ENCODE data around the gene MSH2.

The MSH2 gene

GRCh38 chr2:47422016-47422415, 19.1 kb downstream of the MSH2 start:
- ATAC-seq = no peak; the same call in 1 of the 3 replicates

GRCh38 chr2:47422560-47422959, 19.6 kb downstream of the MSH2 start:
- TF ChIP-seq ISL1 (CRISPR knock-in tag; IDR thresholded peaks at IDR 0.05) (peak; percentile 64), GLIS3 (CRISPR knock-in tag; IDR thresholded peaks at IDR 0.05) (no peak)
- TF ChIP-seq, protein P1, sequence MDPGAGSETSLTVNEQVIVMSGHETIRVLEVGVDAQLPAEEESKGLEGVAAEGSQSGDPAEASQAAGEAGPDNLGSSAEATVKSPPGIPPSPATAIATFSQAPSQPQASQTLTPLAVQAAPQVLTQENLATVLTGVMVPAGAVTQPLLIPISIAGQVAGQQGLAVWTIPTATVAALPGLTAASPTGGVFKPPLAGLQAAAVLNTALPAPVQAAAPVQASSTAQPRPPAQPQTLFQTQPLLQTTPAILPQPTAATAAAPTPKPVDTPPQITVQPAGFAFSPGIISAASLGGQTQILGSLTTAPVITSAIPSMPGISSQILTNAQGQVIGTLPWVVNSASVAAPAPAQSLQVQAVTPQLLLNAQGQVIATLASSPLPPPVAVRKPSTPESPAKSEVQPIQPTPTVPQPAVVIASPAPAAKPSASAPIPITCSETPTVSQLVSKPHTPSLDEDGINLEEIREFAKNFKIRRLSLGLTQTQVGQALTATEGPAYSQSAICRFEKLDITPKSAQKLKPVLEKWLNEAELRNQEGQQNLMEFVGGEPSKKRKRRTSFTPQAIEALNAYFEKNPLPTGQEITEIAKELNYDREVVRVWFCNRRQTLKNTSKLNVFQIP (CRISPR knock-in tag; IDR thresholded peaks at IDR 0.05; ENCODE audit: borderline replicate concordance, low read depth) = no peak
- ATAC-seq = peak; percentile 80

More at GRCh38 chr2:47422016-47422415, 19.1 kb downstream of the MSH2 start:
- TF ChIP-seq, protein P2, sequence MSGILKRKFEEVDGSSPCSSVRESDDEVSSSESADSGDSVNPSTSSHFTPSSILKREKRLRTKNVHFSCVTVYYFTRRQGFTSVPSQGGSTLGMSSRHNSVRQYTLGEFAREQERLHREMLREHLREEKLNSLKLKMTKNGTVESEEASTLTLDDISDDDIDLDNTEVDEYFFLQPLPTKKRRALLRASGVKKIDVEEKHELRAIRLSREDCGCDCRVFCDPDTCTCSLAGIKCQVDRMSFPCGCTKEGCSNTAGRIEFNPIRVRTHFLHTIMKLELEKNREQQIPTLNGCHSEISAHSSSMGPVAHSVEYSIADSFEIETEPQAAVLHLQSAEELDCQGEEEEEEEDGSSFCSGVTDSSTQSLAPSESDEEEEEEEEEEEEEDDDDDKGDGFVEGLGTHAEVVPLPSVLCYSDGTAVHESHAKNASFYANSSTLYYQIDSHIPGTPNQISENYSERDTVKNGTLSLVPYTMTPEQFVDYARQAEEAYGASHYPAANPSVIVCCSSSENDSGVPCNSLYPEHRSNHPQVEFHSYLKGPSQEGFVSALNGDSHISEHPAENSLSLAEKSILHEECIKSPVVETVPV (CRISPR knock-in tag; IDR thresholded peaks at IDR 0.05) = no peak
- TF ChIP-seq GLIS3 (CRISPR knock-in tag; IDR thresholded peaks at IDR 0.05) (no peak), ISL1 (CRISPR knock-in tag; IDR thresholded peaks at IDR 0.05) (no peak), BACH2 (CRISPR knock-in tag; IDR thresholded peaks at IDR 0.05; ENCODE audit: borderline replicate concordance) (no peak), SNAI2 (CRISPR knock-in tag; IDR thresholded peaks at IDR 0.05) (no peak), ZC3H10 (CRISPR knock-in tag; IDR thresholded peaks at IDR 0.05) (no peak), ZFP30 (CRISPR knock-in tag; IDR thresholded peaks at IDR 0.05) (no peak), OSR1 (CRISPR knock-in tag; IDR thresholded peaks at IDR 0.05) (no peak), ZFP3 (CRISPR knock-in tag; IDR thresholded peaks at IDR 0.05) (no peak), PATZ1 (CRISPR knock-in tag; IDR thresholded peaks at IDR 0.05; ENCODE audit: borderline replicate concordance) (no peak), PPARA (CRISPR knock-in tag; IDR thresholded peaks at IDR 0.05; ENCODE audit: borderline replicate concordance) (no peak), ESRRG (CRISPR knock-in tag; IDR thresholded peaks at IDR 0.05) (no peak)

GRCh38 chr2:47426786-47427185, 23.8 kb downstream of the MSH2 start:
- no peak for TF ChIP-seq ZNF70 (CRISPR knock-in tag; IDR thresholded peaks at IDR 0.05)
- no peak for TF ChIP-seq ISL1 (CRISPR knock-in tag; IDR thresholded peaks at IDR 0.05)
- no peak for TF ChIP-seq CSDC2 (CRISPR knock-in tag; IDR thresholded peaks at IDR 0.05)
- no peak for TF ChIP-seq TCF4 (CRISPR knock-in tag; IDR thresholded peaks at IDR 0.05; ENCODE audit: borderline replicate concordance)
- TF ChIP-seq ZNF565 (CRISPR knock-in tag; conservative IDR thresholded peaks at IDR 0.05; ENCODE audit: low read depth) = no peak
- no peak for TF ChIP-seq GLIS3 (CRISPR knock-in tag; IDR thresholded peaks at IDR 0.05)
- TF ChIP-seq PPARA (CRISPR knock-in tag; IDR thresholded peaks at IDR 0.05; ENCODE audit: borderline replicate concordance) = no peak
- TF ChIP-seq, protein P3, sequence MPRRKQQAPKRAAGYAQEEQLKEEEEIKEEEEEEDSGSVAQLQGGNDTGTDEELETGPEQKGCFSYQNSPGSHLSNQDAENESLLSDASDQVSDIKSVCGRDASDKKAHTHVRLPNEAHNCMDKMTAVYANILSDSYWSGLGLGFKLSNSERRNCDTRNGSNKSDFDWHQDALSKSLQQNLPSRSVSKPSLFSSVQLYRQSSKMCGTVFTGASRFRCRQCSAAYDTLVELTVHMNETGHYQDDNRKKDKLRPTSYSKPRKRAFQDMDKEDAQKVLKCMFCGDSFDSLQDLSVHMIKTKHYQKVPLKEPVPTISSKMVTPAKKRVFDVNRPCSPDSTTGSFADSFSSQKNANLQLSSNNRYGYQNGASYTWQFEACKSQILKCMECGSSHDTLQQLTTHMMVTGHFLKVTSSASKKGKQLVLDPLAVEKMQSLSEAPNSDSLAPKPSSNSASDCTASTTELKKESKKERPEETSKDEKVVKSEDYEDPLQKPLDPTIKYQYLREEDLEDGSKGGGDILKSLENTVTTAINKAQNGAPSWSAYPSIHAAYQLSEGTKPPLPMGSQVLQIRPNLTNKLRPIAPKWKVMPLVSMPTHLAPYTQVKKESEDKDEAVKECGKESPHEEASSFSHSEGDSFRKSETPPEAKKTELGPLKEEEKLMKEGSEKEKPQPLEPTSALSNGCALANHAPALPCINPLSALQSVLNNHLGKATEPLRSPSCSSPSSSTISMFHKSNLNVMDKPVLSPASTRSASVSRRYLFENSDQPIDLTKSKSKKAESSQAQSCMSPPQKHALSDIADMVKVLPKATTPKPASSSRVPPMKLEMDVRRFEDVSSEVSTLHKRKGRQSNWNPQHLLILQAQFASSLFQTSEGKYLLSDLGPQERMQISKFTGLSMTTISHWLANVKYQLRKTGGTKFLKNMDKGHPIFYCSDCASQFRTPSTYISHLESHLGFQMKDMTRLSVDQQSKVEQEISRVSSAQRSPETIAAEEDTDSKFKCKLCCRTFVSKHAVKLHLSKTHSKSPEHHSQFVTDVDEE (CRISPR knock-in tag; IDR thresholded peaks at IDR 0.05) = no peak
- no peak for TF ChIP-seq BACH2 (CRISPR knock-in tag; IDR thresholded peaks at IDR 0.05; ENCODE audit: borderline replicate concordance)
- no peak for TF ChIP-seq ESRRG (CRISPR knock-in tag; IDR thresholded peaks at IDR 0.05)
- TF ChIP-seq, protein P1 (CRISPR knock-in tag; IDR thresholded peaks at IDR 0.05; ENCODE audit: borderline replicate concordance, low read depth) = no peak
- TF ChIP-seq ARNTL (CRISPR knock-in tag; IDR thresholded peaks at IDR 0.05; ENCODE audit: borderline replicate concordance, low read depth) = no peak
- no peak for TF ChIP-seq ZFP30 (CRISPR knock-in tag; IDR thresholded peaks at IDR 0.05)
- no peak for TF ChIP-seq OSR1 (CRISPR knock-in tag; IDR thresholded peaks at IDR 0.05)
- TF ChIP-seq, protein P2 (CRISPR knock-in tag; IDR thresholded peaks at IDR 0.05) = no peak
- TF ChIP-seq, protein P4, sequence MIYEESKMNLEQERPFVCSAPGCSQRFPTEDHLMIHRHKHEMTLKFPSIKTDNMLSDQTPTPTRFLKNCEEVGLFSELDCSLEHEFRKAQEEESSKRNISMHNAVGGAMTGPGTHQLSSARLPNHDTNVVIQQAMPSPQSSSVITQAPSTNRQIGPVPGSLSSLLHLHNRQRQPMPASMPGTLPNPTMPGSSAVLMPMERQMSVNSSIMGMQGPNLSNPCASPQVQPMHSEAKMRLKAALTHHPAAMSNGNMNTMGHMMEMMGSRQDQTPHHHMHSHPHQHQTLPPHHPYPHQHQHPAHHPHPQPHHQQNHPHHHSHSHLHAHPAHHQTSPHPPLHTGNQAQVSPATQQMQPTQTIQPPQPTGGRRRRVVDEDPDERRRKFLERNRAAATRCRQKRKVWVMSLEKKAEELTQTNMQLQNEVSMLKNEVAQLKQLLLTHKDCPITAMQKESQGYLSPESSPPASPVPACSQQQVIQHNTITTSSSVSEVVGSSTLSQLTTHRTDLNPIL (CRISPR knock-in tag; IDR thresholded peaks at IDR 0.05; ENCODE audit: low read depth) = no peak
- no peak for TF ChIP-seq RARB (CRISPR knock-in tag; IDR thresholded peaks at IDR 0.05)
- no peak for TF ChIP-seq ZC3H10 (CRISPR knock-in tag; IDR thresholded peaks at IDR 0.05)
- ATAC-seq = no peak

Data from SK-N-SH treated with all-trans-retinoic acid at 6 μM for 48 hours (cell line).